GM12878 (cell line): Measurements from ENCODE around the gene RIPPLY3. TPM values are rescaled to one million over a fixed set of nuclear protein-coding genes. Genes with fewer than 3 reads are reported as not detected.

Experiments used
- ATAC-seq: fragments of 200-7000 bp; cut with Tn5 transposase; 3 replicates; pipeline ENCODE4 v1.9.1; 2020; ENCODE audit warnings: mild to moderate bottlenecking, moderate library complexity
- BruUV-seq: library from RNA; stranded (reverse); fragments of 400-500 nt; replicated peaks from 2 replicates; lab custom pipeline; 2021; lab: Mats Ljungman, UMichigan
- CTCF ChIA-PET: fragments of 300-600 bp; sonication (Branson Sonifier 250); formaldehyde crosslinking; extraction: SDS; loops from one replicate; lab custom pipeline; 2021; ENCODE audit warnings: inconsistent platforms; lab: Yijun Ruan, JAX
- POLR2A ChIA-PET: fragments of 350-600 bp; formaldehyde crosslinking; extraction: SDS; loops from one replicate; lab custom pipeline; 2021; ENCODE audit warnings: inconsistent platforms; lab: Charles Lee
- RAD21 ChIA-PET: fragments of 300-600 bp; sonication (Branson Sonifier 250); formaldehyde crosslinking; loops from one replicate; lab custom pipeline; 2023; ENCODE audit warnings: antibody characterized with exemption; ENCODE audit not compliant: unreplicated experiment; lab: Charles Lee
- SMC1A ChIA-PET: fragments of 300-600 bp; sonication (Branson Sonifier 250); formaldehyde crosslinking; loops from one replicate; lab custom pipeline; 2023; ENCODE audit not compliant: unreplicated experiment, uncharacterized antibody; lab: Charles Lee
- DNase-seq: peaks from one replicate; pipeline ENCODE4 v3.0.0-alpha.2; 2011; ENCODE audit warnings: low read depth, low spot score
- FAIRE-seq: peaks from 3 replicates; lab custom pipeline; 2011; peaks lifted over from hg19 to GRCh38; lab: Jason Lieb, UNC
- H2AFZ ChIP-seq: 2 replicates; pipeline ENCODE4 v1.6.0; 2011; ENCODE audit warnings: low read depth, low read length, control low read depth; ENCODE audit not compliant: control insufficient read depth
- H3K27ac ChIP-seq: 2 replicates; pipeline ENCODE4 v1.5.1; 2011; ENCODE audit warnings: control low read depth; ENCODE audit not compliant: control insufficient read depth, insufficient read depth
- H3K27me3 ChIP-seq, 2 experiments: replicated peaks in 1 of 2; 2 replicates each; pipeline versions ENCODE4 v1.6.0 to v1.6.1; 2011; ENCODE audit warnings: low read length in 1 of 2; ENCODE audit not compliant: control insufficient read depth in 2 of 2, insufficient read depth in 2 of 2
- H3K36me3 ChIP-seq, 2 experiments: 2 replicates each; pipeline ENCODE4 v1.5.1; 2011; ENCODE audit warnings: low read length in 1 of 2; ENCODE audit not compliant: control insufficient read depth in 2 of 2, insufficient read depth in 2 of 2
- H3K4me1 ChIP-seq: 2 replicates; pipeline ENCODE4 v1.6.1; 2011; ENCODE audit warnings: mild to moderate bottlenecking, low read length, moderate library complexity, mixed read lengths; ENCODE audit not compliant: control insufficient read depth, insufficient read depth
- H3K4me2 ChIP-seq: 2 replicates; pipeline ENCODE4 v1.6.0; 2011; ENCODE audit warnings: control low read depth; ENCODE audit not compliant: control insufficient read depth, insufficient read depth
- H3K4me3 ChIP-seq: fragments of 200-600 bp; sonication (generic); 2 replicates; pipeline ENCODE4 v1.5.1; 2016
- H3K79me2 ChIP-seq: 2 replicates; pipeline ENCODE4 v1.6.0; 2011; ENCODE audit warnings: low read length; ENCODE audit not compliant: control insufficient read depth, insufficient read depth
- H3K9ac ChIP-seq: 2 replicates; pipeline ENCODE4 v1.8.0; 2011; ENCODE audit warnings: low read length, control low read depth, mixed read lengths; ENCODE audit not compliant: control insufficient read depth, insufficient read depth
- H3K9me3 ChIP-seq: replicated peaks from 3 replicates; pipeline ENCODE4 v1.5.1; 2011; ENCODE audit warnings: mild to moderate bottlenecking, low read length; ENCODE audit not compliant: control insufficient read depth, insufficient read depth
- H4K20me1 ChIP-seq: 2 replicates; pipeline ENCODE4 v1.6.0; 2011; ENCODE audit not compliant: control insufficient read depth, insufficient read depth
- ASH2L ChIP-seq: fragments of 300-600, 200-600 bp; sonication (generic); IDR thresholded peaks from 2 replicates; pipeline ENCODE4 v1.6.1; 2017; ENCODE audit warnings: low read depth, mild to moderate bottlenecking, borderline replicate concordance
- BRCA1 ChIP-seq: IDR thresholded peaks from 2 replicates; pipeline ENCODE4 v1.6.1; 2011; ENCODE audit warnings: low read depth, low read length, improper control_type of control experiment
- CEBPB ChIP-seq, 2 experiments: fragments of 150-350 bp in 1 of 2; IDR thresholded peaks; 2 replicates each; pipeline ENCODE4 v1.6.1; 2012 to 2014; ENCODE audit warnings: low read depth in 2 of 2, low read length in 2 of 2, borderline replicate concordance in 1 of 2, inconsistent platforms in 1 of 2
- E2F4 ChIP-seq: IDR thresholded peaks from 2 replicates; pipeline ENCODE4 v1.6.1; 2012; ENCODE audit warnings: low read depth, low read length, improper control_type of control experiment
- E4F1 ChIP-seq: fragments of 450-650 bp; IDR thresholded peaks from 2 replicates; pipeline ENCODE4 v1.6.1; 2018; ENCODE audit warnings: borderline replicate concordance, mild to moderate bottlenecking; ENCODE audit not compliant: partially characterized antibody
- FOXM1 ChIP-seq: IDR thresholded peaks from 2 replicates; pipeline ENCODE4 v1.6.1; 2012; ENCODE audit warnings: low read depth, mild to moderate bottlenecking, inconsistent platforms, low read length, moderate library complexity
- GATAD2B ChIP-seq: fragments of 450-650 bp; conservative IDR thresholded peaks from 2 replicates; pipeline ENCODE4 v1.6.1; 2017; ENCODE audit warnings: low read depth, mild to moderate bottlenecking, moderate library complexity
- HSF1 ChIP-seq: fragments of 150-350 bp; IDR thresholded peaks from 2 replicates; pipeline ENCODE4 v1.6.1; 2014; ENCODE audit warnings: mild to moderate bottlenecking, low read depth, low read length
- MTA3 ChIP-seq: IDR thresholded peaks from 2 replicates; pipeline ENCODE4 v1.6.1; 2012; ENCODE audit warnings: low read length, inconsistent platforms, borderline replicate concordance
- NRF1 ChIP-seq: conservative IDR thresholded peaks from 2 replicates; pipeline ENCODE4 v1.6.1; 2011; ENCODE audit warnings: mild to moderate bottlenecking, low read depth, low read length, improper control_type of control experiment
- POU2F2 ChIP-seq: IDR thresholded peaks from 3 replicates; pipeline ENCODE4 v1.6.1; 2011; ENCODE audit warnings: low read depth, mild to moderate bottlenecking, low read length, borderline replicate concordance
- SREBF2 ChIP-seq: IDR thresholded peaks from 2 replicates; pipeline ENCODE4 v1.6.1; 2012; ENCODE audit warnings: mild to moderate bottlenecking, low read length
- STAT1 ChIP-seq: fragments of 450-650 bp; conservative IDR thresholded peaks from 2 replicates; pipeline ENCODE4 v1.6.1; 2014; ENCODE audit warnings: antibody characterized with exemption, mild to moderate bottlenecking
- TARDBP ChIP-seq: IDR thresholded peaks from 2 replicates; pipeline ENCODE4 v1.6.1; 2016; ENCODE audit warnings: borderline replicate concordance
- USF1 ChIP-seq: IDR thresholded peaks from 2 replicates; pipeline ENCODE4 v1.6.1; 2011; ENCODE audit warnings: borderline replicate concordance, low read depth, mild to moderate bottlenecking, moderate library complexity, mixed read lengths, low read length; ENCODE audit not compliant: insufficient read depth; ENCODE audit errors: extremely low read length
- YBX1 ChIP-seq: fragments of 450-650 bp; IDR thresholded peaks from 2 replicates; pipeline ENCODE4 v1.6.1; 2016; ENCODE audit warnings: antibody characterized with exemption
- ZNF274 ChIP-seq: IDR thresholded peaks from one replicate; pipeline ENCODE4 v1.8.0; 2011; ENCODE audit not compliant: insufficient read length, insufficient read depth
- ZNF622 ChIP-seq: fragments of 450-650 bp; IDR thresholded peaks from 2 replicates; pipeline ENCODE4 v1.6.1; 2017; ENCODE audit warnings: mild to moderate bottlenecking, inconsistent platforms
- ZZZ3 ChIP-seq: IDR thresholded peaks from 2 replicates; pipeline ENCODE4 v1.6.1; 2011; ENCODE audit warnings: low read depth; ENCODE audit not compliant: control insufficient read depth, insufficient read length
- WGBS: methylation state at CpG from one replicate; pipeline ENCODE4 v1.1.6; 2016; ENCODE audit warnings: low lambda C conversion rate; ENCODE audit not compliant: insufficient replicate concordance, insufficient coverage; ENCODE audit errors: missing lambda C conversion rate; 5-methylcytosine and 5-hydroxymethylcytosine counted together
- in situ Hi-C: fragments of 300-500 bp; cut with MboI; formaldehyde crosslinking; loops from 9 replicates; pipeline ENCODE4 v1.14.3; 2018; ENCODE audit warnings: mixed read lengths
- intact Hi-C: fragments of 100-400 bp; cut with micrococcal nuclease; formaldehyde crosslinking; loops from one replicate; pipeline ENCODE4 v1.14.2; 2022; ENCODE audit not compliant: unreplicated experiment
- polyA plus RNA-seq, 11 experiments: library from polyadenylated mRNA; depleted of rRNA in 4 of 11; unstranded in 6 of 11; stranded (reverse) in 5 of 11; fragments of >200 nt; fragmentation: Nextera tagmentation in 4 of 11; fragmentation: Illumina TruSeq in 1 of 11; extraction: Ambion mirVana in 4 of 11; extraction: Trizol in 1 of 11; gene quantifications; 1 replicate in 1 of 11; 2 replicates in 10 of 11; pipeline versions ENCODE4 v1.2.1 to v1.2.3, GENCODE V29; 2011 to 2016; ENCODE audit warnings: inconsistent platforms in 2 of 11, missing spikeins in 2 of 11, low read depth in 1 of 11
- total RNA-seq, 4 experiments: library from RNA; depleted of rRNA in 3 of 4; stranded (reverse); fragments of >200 nt in 3 of 4; fragmentation: Illumina TruSeq in 1 of 4; extraction: Trizol in 1 of 4; gene quantifications; 2 replicates each; pipeline versions ENCODE4 v1.2.1 to v1.2.3, GENCODE V29; 2013 to 2021

Gene RIPPLY3
- total and polyA plus RNA-seq, 10 of the 15 experiments (the other 5 are each of a cell fraction or from before 2014, with no cell fraction given): not detected

- TF ChIP-seq USF1 (no peak), E2F4 (no peak), ZZZ3 (no peak), YBX1 (no peak), HSF1 (no peak), TARDBP (no peak), ZNF274 (no peak), GATAD2B (no peak)
Measured at GRCh38 chr21:37041706-37042271, 35.3 kb downstream of the RIPPLY3 start (continued).

- H3K9ac ChIP-seq: no peak overlapping the region
- no peak overlapping the region for H3K27ac ChIP-seq
- no peaks in the 10 kb centered on the region for H4K20me1 ChIP-seq
- no peaks in the 10 kb centered on the region; a peak in 1 of 4 replicates for H3K27me3 ChIP-seq
- POLR2A ChIA-PET: no interaction called here
- FAIRE-seq (no peak), DNase-seq (no peak), ATAC-seq (no peak)
- no peaks in the 10 kb centered on the region for H3K9me3 ChIP-seq
- H3K79me2 ChIP-seq: no peaks in the 10 kb centered on the region
- RAD21 ChIA-PET: no interaction called here
- SMC1A ChIA-PET: no interaction called here
- no peak overlapping the region for H2AFZ ChIP-seq
- CTCF ChIA-PET: no interaction called here
- WGBS: 76% methylated on average over 6 of the region's 6 CpGs
- H3K4me3 ChIP-seq: no peak overlapping the region
- H3K4me2 ChIP-seq: no peak overlapping the region
- intact Hi-C loops: no loop called here
- BruUV-seq: no TSS peak
- H3K36me3 ChIP-seq: no peaks in the 10 kb centered on the region
- in situ Hi-C loops: no loop called here
- 0 out of 2 replicates have a peak, but pooled peaks cover 3% of the 10 kb centered on the region for H3K4me1 ChIP-seq
- no peak for TF ChIP-seq MTA3
- no peak for TF ChIP-seq SREBF2
- no peak for TF ChIP-seq ASH2L
- no peak for TF ChIP-seq POU2F2
- no peak for TF ChIP-seq STAT1
- no peak for TF ChIP-seq BRCA1
- no peak for TF ChIP-seq FOXM1
- no peak for TF ChIP-seq E4F1
- TF ChIP-seq NRF1: no peak
- TF ChIP-seq CEBPB (IDR thresholded peaks at IDR 0.05; ENCODE audit: borderline replicate concordance in 1 of 2, low read depth in 2 of 2, low read length in 2 of 2): no peak
- no peak for TF ChIP-seq ZNF622
Measured at GRCh38 chr21:37043818-37044217, 37.3 kb downstream of the RIPPLY3 start.
